Spleen (tissue), 7 donors: ENCODE data around the gene SLC4A4.

Experiments
- CTCF ChIP-seq, 11 experiments: fragments of 200-600 bp in 7 of 11; fragments of 450-650 bp in 4 of 11; sonication (generic) in 4 of 11; IDR thresholded peaks in 8 of 11; conservative IDR thresholded peaks in 3 of 11; 1 replicate in 7 of 11; 2 replicates in 4 of 11; pipeline versions ENCODE4 v1.4.0 to v1.8.0; 2016 to 2021; ENCODE audit warnings: antibody characterized with exemption in 11 of 11, inconsistent platforms in 4 of 11, mild to moderate bottlenecking in 1 of 11
- POLR2A ChIP-seq, 3 donors: fragments of 450-650 bp; IDR thresholded peaks; one replicate each; pipeline ENCODE4 v1.5.1; 2017; ENCODE audit warnings: antibody characterized with exemption in 3 of 3, mild to moderate bottlenecking in 1 of 3
- donor health status: DM: no; HTN: no; CAD: no; lungs with moderate emphysema.
- donor health status: DM: no; HTN: no; CAD: no.
- donor health status: DM: no; HTN: no; CAD: no.

- TF ChIP-seq POLR2A (IDR thresholded peaks at IDR 0.05) = no peak
- TF ChIP-seq CTCF (IDR thresholded peaks at IDR 0.05 in 8 of 11, conservative IDR thresholded peaks at IDR 0.05 in 3 of 11) = no peak
Observed at GRCh38 chr4:71290074-71290473, 48.7 kb upstream of the SLC4A4 start.
